ENCODE measurements around the gene SIX5. TPM values are rescaled to one million over a fixed set of nuclear protein-coding genes. Genes with fewer than 3 reads are reported as not detected.
A peak's percentile ranks its signal among the peaks of the same experiment; 100 is the strongest.

SIX5 gene
- total and polyA plus RNA-seq, 5 donors from 2014 or later, result 0.17 to 1.3 (median 0.25) TPM; not detected in 1

DNA sequence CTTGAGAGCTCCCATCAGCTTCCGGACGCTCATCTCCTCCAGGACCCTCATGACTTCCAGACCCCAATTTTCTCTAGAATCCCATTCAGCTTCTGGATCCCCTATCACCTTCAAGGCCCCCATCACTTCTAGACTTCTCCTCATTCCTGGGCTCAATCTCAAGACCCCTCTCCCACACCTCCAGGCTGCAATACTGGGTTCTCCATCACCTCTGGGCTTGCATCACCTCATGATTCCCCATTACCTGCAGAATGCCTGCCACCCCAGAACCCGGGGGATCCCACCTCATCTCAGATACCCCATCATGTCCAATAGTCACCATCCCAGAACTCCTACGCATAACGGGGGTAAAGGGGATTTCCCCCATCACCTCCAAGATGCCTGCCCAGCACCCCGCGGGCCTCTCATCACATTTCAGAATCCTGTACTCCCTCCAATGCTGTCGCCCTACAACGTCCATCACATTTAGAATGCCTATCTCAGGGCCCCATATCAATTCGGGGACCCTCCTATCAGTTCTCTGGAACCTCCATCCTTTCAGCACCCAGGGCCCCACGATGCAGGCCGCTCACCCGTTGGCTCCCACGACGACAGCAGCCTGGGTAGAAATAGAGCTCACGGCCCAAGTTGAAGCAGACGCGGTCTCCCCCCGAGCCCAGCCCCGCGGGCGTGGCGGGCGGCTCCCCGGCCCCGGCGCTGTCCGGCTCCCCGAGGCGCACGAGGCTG lies 22.9 kb upstream of the SIX5 start:
- peaks cover 0 to 2% (median 0%) of the 10 kb centered on the region in 7 donors for H3K9me3 Mint-ChIP-seq
- peaks cover 11% of the 10 kb centered on the region for H3K36me3 ChIP-seq (ENCODE audit: control insufficient read depth, insufficient read depth, low read length)
- H3K27ac ChIP-seq (ENCODE audit: insufficient read depth, low read length, poor library complexity, severe bottlenecking), result peak overlapping the region; percentile 61
- peaks cover 25% of the 10 kb centered on the region for H3K4me1 ChIP-seq (ENCODE audit: control insufficient read depth, insufficient read depth, low read length, poor library complexity, severe bottlenecking)
- H3K9me3 ChIP-seq (ENCODE audit: control insufficient read depth in 2 of 2, low read length in 2 of 2), result no peaks in the 10 kb centered on the region
- peak overlapping the region; percentile 88 to 98 (median 94) for H3K4me3 Mint-ChIP-seq
- peaks cover 15% of the 10 kb centered on the region for H3K27me3 Mint-ChIP-seq
- ATAC-seq (ENCODE audit: low read depth in 2 of 2) (no peak), DNase-seq (no peak)
- H3K27me3 ChIP-seq (ENCODE audit: control insufficient read depth, insufficient read depth, low read length), result peaks cover 3% of the 10 kb centered on the region
- H3K4me1 Mint-ChIP-seq, result peaks cover 7 to 49% (median 31%) of the 10 kb centered on the region in 4 donors
- peak overlapping the region; percentile 30 to 94 (median 60) for H3K27ac Mint-ChIP-seq
- peak overlapping the region; percentile 70 for H3K4me3 ChIP-seq (ENCODE audit: low read depth, low read length)
- peaks cover 24% of the 10 kb centered on the region for H3K36me3 Mint-ChIP-seq

DNA sequence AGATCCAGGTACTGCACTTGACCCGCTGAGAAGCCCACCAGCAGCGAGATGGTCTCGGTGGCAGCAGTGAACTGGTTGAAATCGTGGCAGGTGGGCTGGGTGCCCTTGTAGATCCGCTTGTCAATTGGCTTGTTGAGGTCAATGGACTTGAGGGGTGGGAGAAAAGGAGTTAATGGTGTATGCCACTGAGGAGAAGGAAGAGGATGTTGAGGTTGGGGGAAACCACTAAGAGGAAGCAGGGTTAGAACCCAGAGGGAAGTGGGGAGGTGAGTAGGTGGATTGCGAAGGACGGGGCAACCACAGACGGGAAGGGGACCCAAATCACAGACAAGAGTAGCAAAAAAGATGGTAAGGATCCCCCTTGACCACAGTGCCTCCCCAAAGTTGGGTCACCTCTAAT lies 21.9 kb upstream of the SIX5 start:
- peak overlapping the region; percentile 88 to 98 (median 94) for H3K4me3 Mint-ChIP-seq
- DNase-seq, result peak in 1 of 3 donors; percentile 70

DNA sequence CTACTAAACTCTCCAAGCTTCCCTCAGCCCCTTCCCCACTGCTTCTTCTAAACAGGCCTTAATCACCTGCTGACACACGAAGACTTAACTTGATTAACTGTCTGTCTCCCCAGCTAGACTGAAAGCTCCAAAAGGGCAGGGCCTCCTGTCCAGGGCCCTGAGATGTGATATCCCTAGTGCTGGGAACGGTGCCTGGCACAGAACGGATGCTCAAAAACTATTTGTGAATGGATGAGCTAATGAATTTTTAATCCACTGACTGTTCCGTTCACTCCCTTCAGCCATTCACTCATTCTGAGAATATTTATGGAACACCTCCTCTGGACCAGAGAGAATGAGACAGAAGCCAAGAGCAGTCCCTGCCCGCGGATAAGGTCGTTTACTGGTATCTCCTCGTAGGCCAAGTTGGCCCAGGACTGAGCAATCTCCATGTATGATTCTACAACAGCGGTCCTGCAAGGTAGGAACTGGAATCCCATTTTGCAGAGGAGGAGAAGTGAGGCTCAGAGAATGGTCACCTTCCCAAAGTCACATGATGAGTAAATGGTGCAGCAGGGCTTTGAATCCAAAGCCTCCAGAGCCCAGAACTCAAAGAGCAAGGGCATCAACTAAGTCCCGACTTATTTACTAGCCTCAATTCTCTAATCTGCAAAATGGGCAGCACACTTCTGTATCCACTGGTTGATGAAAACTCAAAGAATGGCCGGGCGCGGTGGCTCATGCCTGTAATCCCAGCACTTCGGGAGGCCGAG lies 20.2 kb upstream of the SIX5 start:
- Histone ChIP-seq H3K27me3 (ENCODE audit: control insufficient read depth, insufficient read depth, low read length) (no peaks in the 10 kb centered on the region), H3K4me1 (ENCODE audit: control insufficient read depth, insufficient read depth, low read length, poor library complexity, severe bottlenecking) (peaks cover 25% of the 10 kb centered on the region), H3K4me3 (ENCODE audit: low read depth, low read length) (no peak overlapping the region), H3K9me3 (ENCODE audit: control insufficient read depth in 2 of 2, low read length in 2 of 2) (no peaks in the 10 kb centered on the region), H3K36me3 (ENCODE audit: control insufficient read depth, insufficient read depth, low read length) (peaks cover 19% of the 10 kb centered on the region), H3K27ac (ENCODE audit: insufficient read depth, low read length, poor library complexity, severe bottlenecking) (no peak overlapping the region)
- peaks cover 0 to 2% (median 0%) of the 10 kb centered on the region in 7 donors for H3K9me3 Mint-ChIP-seq
- ATAC-seq (ENCODE audit: low read depth in 2 of 2) (no peak), DNase-seq (no peak)
- peaks cover 7 to 45% (median 31%) of the 10 kb centered on the region in 4 donors for H3K4me1 Mint-ChIP-seq
- H3K36me3 Mint-ChIP-seq, result peaks cover 30% of the 10 kb centered on the region
- peaks cover 10% of the 10 kb centered on the region for H3K27me3 Mint-ChIP-seq
- peak overlapping the region in 3 of 4 donors; percentile 15 to 37 (median 15) for H3K4me3 Mint-ChIP-seq
- peak overlapping the region in 1 of 3 donors; percentile 15 for H3K27ac Mint-ChIP-seq

More for the DNA sequence above, 21.9 kb upstream of the SIX5 start:
- peaks cover 19% of the 10 kb centered on the region for H3K36me3 ChIP-seq (ENCODE audit: control insufficient read depth, insufficient read depth, low read length)
- H3K27ac Mint-ChIP-seq, result peak overlapping the region in 2 of 3 donors; percentile 22 to 30
- peaks cover 30% of the 10 kb centered on the region for H3K36me3 Mint-ChIP-seq
- no peaks in the 10 kb centered on the region for H3K9me3 ChIP-seq (ENCODE audit: control insufficient read depth in 2 of 2, low read length in 2 of 2)
- H3K4me1 Mint-ChIP-seq, result peaks cover 7 to 49% (median 31%) of the 10 kb centered on the region in 4 donors
- peaks cover 3% of the 10 kb centered on the region for H3K27me3 ChIP-seq (ENCODE audit: control insufficient read depth, insufficient read depth, low read length)
- peaks cover 15% of the 10 kb centered on the region for H3K27me3 Mint-ChIP-seq
- no peak for ATAC-seq (ENCODE audit: low read depth in 2 of 2)
- peaks cover 0 to 2% (median 0%) of the 10 kb centered on the region in 7 donors for H3K9me3 Mint-ChIP-seq
- H3K4me3 ChIP-seq (ENCODE audit: low read depth, low read length), result peak overlapping the region; percentile 70
- peaks cover 25% of the 10 kb centered on the region for H3K4me1 ChIP-seq (ENCODE audit: control insufficient read depth, insufficient read depth, low read length, poor library complexity, severe bottlenecking)
- no peak overlapping the region for H3K27ac ChIP-seq (ENCODE audit: insufficient read depth, low read length, poor library complexity, severe bottlenecking)

DNA sequence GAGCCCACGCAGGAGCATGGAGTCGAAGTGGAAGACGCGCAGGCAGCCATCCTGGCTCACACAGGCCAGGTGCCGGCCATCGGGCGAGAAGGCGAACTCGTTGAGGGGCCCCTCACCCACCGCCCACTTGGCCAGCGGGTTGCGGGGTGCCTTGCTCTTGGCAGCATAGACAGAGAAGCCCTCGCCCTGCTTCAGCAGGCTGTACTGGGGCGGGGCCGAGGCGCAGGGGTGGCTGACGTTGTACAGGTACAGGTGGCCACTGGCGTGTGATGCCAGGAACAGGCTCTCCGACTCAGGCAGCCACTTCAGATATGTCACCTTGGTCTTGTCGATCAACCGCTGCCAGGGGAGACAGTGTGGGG lies 17.5 kb upstream of the SIX5 start:
- Mint-ChIP-seq H3K36me3 (peaks cover 30% of the 10 kb centered on the region), H3K4me3 (no peak overlapping the region)
- ATAC-seq (ENCODE audit: low read depth in 2 of 2), result no peak

DNA sequence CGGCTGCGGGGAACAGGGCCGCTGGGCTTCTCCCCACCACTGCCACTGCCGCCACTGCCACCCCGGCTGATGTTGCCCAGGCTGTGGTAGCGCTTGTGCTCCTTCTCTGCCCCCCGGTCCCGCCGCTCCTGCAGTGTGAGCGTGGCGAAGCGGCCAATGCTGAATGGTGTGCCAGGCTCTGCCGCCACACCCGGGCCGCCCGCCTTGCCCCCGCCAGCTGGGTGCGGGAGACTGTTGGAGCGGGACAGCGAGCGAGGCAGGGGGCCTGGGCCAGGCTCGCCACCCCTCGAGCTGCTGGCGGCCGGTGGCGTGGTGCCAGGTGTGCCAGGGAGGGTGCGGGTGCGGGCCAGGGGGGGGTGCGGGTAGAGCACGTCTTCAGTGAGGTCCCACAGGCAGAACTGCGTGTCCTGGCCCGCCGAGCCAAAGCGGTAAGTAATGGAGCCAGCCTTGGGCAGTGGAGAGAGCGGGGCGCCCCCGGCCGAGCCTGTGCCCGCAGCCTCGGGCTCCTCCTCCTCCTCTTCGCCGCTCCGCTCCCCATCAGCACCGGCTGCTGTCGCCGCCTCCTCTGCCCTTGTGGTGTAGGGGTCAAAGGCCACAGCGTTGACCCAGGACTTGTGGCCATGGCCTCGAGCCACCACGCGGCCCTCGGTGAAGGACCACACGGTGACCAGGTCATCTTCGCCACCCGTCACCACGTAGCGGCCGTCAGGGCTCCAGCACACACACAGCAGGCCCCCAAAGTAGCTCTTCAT lies 16.9 kb upstream of the SIX5 start:
- Histone ChIP-seq H3K27me3 (ENCODE audit: control insufficient read depth, insufficient read depth, low read length) (no peaks in the 10 kb centered on the region), H3K4me1 (ENCODE audit: control insufficient read depth, insufficient read depth, low read length, poor library complexity, severe bottlenecking) (peaks cover 6% of the 10 kb centered on the region), H3K36me3 (ENCODE audit: control insufficient read depth, insufficient read depth, low read length) (peaks cover 19% of the 10 kb centered on the region), H3K4me3 (ENCODE audit: low read depth, low read length) (no peak overlapping the region), H3K9me3 (ENCODE audit: control insufficient read depth in 2 of 2, low read length in 2 of 2) (no peaks in the 10 kb centered on the region), H3K27ac (ENCODE audit: insufficient read depth, low read length, poor library complexity, severe bottlenecking) (no peak overlapping the region)
- Mint-ChIP-seq H3K27ac (no peak overlapping the region), H3K36me3 (peaks cover 29% of the 10 kb centered on the region), H3K4me3 (no peak overlapping the region), H3K27me3 (no peaks in the 10 kb centered on the region), H3K4me1 (peaks cover 3 to 20% (median 11%) of the 10 kb centered on the region in 4 donors), H3K9me3 (no peaks in the 10 kb centered on the region)
- ATAC-seq (ENCODE audit: low read depth in 2 of 2) (no peak), DNase-seq (no peak)

More for the DNA sequence above, 17.5 kb upstream of the SIX5 start:
- H3K9me3 Mint-ChIP-seq, result no peaks in the 10 kb centered on the region
- no peak for DNase-seq
- no peaks in the 10 kb centered on the region for H3K9me3 ChIP-seq (ENCODE audit: control insufficient read depth in 2 of 2, low read length in 2 of 2)
- peaks cover 11% of the 10 kb centered on the region for H3K4me1 ChIP-seq (ENCODE audit: control insufficient read depth, insufficient read depth, low read length, poor library complexity, severe bottlenecking)
- H3K27me3 Mint-ChIP-seq, result no peaks in the 10 kb centered on the region
- peaks cover 19% of the 10 kb centered on the region for H3K36me3 ChIP-seq (ENCODE audit: control insufficient read depth, insufficient read depth, low read length)
- H3K4me3 ChIP-seq (ENCODE audit: low read depth, low read length), result no peak overlapping the region
- peaks cover 7 to 26% (median 16%) of the 10 kb centered on the region in 4 donors for H3K4me1 Mint-ChIP-seq
- no peak overlapping the region for H3K27ac Mint-ChIP-seq
- H3K27ac ChIP-seq (ENCODE audit: insufficient read depth, low read length, poor library complexity, severe bottlenecking), result no peak overlapping the region
- H3K27me3 ChIP-seq (ENCODE audit: control insufficient read depth, insufficient read depth, low read length), result no peaks in the 10 kb centered on the region

DNA sequence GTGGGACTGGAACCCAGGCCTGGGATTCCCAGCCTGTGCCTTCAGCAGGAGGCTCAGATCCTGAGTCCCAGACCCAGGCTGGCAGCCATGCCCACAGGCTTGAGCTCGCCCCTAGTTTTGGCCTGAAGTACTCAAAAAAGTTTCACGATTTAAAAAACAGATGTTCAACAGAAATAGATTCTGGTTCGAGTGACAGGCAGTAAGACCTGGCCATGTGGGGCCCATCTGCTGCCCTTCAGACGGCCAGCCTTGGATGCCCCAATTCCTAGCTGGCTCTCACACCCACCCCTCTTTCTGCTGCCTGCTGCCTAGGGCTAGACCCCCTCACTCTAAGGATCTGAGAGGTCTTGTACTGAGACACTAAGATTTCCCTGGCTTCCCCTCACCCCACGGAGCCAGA lies 16.0 kb upstream of the SIX5 start:
- H3K27me3 ChIP-seq (ENCODE audit: control insufficient read depth, insufficient read depth, low read length), result no peaks in the 10 kb centered on the region
- Mint-ChIP-seq H3K27me3 (no peaks in the 10 kb centered on the region), H3K9me3 (no peaks in the 10 kb centered on the region), H3K36me3 (peaks cover 26% of the 10 kb centered on the region), H3K4me3 (no peak overlapping the region), H3K27ac (no peak overlapping the region), H3K4me1 (peaks cover 0 to 18% (median 8%) of the 10 kb centered on the region in 4 donors)
- H3K27ac ChIP-seq (ENCODE audit: insufficient read depth, low read length, poor library complexity, severe bottlenecking), result no peak overlapping the region
- no peaks in the 10 kb centered on the region for H3K9me3 ChIP-seq (ENCODE audit: control insufficient read depth in 2 of 2, low read length in 2 of 2)
- DNase-seq (no peak), ATAC-seq (ENCODE audit: low read depth in 2 of 2) (no peak)
- H3K4me3 ChIP-seq (ENCODE audit: low read depth, low read length), result no peak overlapping the region
- peaks cover 19% of the 10 kb centered on the region for H3K36me3 ChIP-seq (ENCODE audit: control insufficient read depth, insufficient read depth, low read length)
- no peaks in the 10 kb centered on the region for H3K4me1 ChIP-seq (ENCODE audit: control insufficient read depth, insufficient read depth, low read length, poor library complexity, severe bottlenecking)

DNA sequence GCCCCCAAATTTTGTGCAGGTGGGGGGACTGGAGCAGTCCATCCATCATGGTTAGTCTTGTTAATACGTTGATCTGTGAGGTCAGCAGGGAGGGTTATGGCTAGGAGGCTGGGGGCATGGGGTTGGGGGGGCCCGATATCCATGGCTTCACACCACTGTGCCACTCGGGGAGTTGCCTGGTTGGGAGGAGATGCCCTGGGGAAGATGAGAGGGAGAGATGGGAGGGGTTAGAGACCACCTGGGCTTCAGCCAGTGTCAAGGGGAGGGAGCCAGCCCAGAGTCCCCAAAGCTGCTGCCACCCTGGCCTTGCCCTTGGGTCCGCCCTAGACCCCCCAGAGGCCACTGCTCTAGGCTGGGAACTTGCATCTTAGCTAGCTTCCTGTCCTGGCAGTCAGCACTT lies 15.0 kb upstream of the SIX5 start:
- DNase-seq (no peak), ATAC-seq (ENCODE audit: low read depth in 2 of 2) (no peak)
- peaks cover 16% of the 10 kb centered on the region for H3K36me3 ChIP-seq (ENCODE audit: control insufficient read depth, insufficient read depth, low read length)
- H3K27me3 ChIP-seq (ENCODE audit: control insufficient read depth, insufficient read depth, low read length), result no peaks in the 10 kb centered on the region
- Mint-ChIP-seq H3K27ac (no peak overlapping the region), H3K27me3 (no peaks in the 10 kb centered on the region), H3K36me3 (peaks cover 27% of the 10 kb centered on the region), H3K9me3 (no peaks in the 10 kb centered on the region), H3K4me1 (peaks cover 0 to 28% (median 12%) of the 10 kb centered on the region in 4 donors), H3K4me3 (no peak overlapping the region)
- H3K27ac ChIP-seq (ENCODE audit: insufficient read depth, low read length, poor library complexity, severe bottlenecking), result no peak overlapping the region
- peaks cover 9% of the 10 kb centered on the region for H3K4me1 ChIP-seq (ENCODE audit: control insufficient read depth, insufficient read depth, low read length, poor library complexity, severe bottlenecking)
- no peaks in the 10 kb centered on the region for H3K9me3 ChIP-seq (ENCODE audit: control insufficient read depth in 2 of 2, low read length in 2 of 2)
- H3K4me3 ChIP-seq (ENCODE audit: low read depth, low read length), result no peak overlapping the region

Measured in CD4-positive, CD25-positive, alpha-beta regulatory T cell (primary cell).